ENCODE measurements around the gene STX11.

STX11 gene

DNA sequence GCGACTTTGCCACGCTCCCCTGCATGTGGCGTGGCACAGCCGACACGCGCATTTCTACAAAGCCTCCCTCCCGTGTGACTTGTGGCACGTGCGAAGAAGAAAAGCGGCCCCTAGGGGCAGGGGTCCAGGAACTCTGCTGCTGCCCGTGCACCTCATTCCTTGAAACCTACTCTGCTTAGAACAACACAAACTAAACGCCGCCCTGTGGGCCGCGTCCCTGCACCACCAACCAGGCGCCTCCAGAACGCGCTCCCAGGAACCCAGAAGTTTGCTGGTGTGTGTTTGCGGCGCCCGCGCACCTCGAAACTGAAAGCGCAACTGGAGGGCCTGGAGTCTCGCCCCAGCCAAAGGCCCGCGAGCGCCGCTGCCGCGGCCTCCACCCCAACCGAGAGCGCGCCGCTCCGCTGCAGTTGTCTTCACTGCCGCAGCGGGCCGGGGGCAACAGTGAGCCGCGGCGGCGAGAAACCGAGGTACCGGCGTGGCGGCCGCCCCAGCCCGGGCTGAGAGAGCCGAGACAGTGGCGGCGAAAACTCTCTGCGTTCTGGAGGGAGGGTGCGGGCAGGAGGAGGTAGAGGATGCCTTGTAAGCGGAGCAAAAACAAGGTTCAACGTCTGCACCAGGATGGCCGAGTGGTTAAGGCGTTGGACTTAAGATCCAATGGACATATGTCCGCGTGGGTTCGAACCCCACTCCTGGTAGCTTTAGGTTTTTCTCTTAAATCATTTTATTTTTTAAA, 65.8 kb downstream of the STX11 start:
- peak; percentile 92 for DNase-seq

DNA sequence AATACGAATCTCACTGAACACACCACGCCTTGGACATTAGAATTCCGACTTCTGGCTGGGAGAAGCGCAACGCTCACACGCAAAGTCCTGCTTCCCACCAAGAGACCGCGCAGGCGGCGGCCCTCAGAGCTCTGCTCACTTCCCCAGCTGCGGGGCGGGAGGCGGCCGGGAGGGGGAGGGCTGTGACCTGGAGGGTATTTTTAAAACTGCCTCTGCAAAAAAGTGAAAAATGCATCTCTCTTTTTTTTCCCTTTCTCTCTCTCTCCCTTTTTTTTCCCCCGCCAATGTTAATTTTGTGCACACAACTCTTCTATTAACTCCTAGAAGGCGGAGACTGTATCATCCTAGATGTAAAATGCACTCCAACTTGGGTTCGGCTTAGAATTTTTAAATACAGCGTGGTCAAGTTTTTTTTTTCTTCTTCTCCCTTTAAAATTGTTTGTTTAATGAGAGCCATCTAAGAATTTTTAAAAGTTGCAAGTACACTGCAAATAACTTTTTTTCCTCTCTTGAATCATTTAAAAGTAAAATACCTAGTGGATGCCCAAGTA, 66.4 kb downstream of the STX11 start:
- no peak for DNase-seq

DNA sequence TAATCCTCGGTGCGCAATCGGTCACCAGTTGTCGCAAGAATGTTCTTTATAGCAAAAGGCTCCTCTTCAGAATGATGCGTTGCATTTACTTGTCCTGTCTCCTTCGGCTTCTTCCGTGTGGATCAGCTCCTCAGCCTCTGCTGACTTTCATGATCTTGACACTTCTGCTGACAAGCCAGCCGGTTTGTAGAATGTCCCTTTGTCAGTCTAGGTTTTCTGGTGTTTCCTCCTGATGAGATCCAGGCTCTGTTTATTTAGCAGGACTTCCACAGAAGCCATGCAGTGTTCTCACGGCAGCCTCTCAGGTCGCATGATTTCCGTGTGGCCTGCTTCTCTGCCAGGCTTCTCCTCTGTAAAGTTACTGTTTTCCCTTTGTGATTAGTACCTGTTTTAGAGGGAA, 66.9 kb downstream of the STX11 start:
- no peak for DNase-seq

DNA sequence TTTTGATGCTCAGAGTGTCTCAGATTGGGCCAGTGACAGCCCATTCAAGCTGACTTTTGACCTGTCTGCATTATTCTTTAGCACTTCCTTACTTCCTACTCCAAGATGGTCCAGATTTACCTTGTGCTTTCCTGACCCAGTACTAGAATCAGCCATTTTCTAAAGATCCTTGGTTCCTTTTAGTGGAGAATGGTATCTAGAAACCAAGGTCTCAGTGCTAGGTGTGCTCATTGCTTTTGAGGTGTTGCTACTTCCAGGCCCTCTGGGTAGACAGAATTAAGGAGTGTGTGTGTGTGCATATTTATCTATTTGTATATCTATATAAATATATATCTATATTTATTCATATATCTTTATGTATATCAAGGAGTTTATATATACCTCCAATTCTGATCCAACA, 67.5 kb downstream of the STX11 start:
- no peak for DNase-seq

DNA sequence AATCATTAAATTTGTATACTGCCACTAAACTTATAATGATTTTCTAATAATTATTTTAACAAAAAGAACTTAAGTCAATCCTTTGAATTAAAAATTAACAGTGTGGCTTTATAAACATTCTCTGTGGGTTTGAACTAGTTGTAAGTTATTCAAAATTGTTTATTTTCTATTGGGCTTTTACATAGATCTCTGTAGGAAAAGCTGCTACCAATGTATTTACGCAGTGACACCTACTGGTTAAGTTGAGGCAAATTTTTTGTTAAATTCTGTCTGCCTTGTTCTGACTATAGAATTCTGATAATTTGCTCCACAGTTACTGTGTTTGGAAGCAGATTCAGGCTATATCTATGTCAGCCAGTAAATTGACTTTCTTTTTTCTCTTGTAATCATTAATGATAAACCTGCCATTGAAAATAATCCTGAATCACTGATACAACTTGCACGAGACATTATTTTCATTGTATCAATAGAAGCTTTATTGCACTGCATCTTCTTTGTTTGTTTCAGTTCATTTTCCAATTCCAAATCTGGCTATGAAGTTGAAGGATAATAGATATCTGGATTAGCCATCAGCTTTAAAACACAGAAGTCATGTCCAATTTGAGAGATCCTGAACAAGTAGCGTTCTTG, 68.9 kb downstream of the STX11 start:
- peak; percentile 72 for DNase-seq

DNA sequence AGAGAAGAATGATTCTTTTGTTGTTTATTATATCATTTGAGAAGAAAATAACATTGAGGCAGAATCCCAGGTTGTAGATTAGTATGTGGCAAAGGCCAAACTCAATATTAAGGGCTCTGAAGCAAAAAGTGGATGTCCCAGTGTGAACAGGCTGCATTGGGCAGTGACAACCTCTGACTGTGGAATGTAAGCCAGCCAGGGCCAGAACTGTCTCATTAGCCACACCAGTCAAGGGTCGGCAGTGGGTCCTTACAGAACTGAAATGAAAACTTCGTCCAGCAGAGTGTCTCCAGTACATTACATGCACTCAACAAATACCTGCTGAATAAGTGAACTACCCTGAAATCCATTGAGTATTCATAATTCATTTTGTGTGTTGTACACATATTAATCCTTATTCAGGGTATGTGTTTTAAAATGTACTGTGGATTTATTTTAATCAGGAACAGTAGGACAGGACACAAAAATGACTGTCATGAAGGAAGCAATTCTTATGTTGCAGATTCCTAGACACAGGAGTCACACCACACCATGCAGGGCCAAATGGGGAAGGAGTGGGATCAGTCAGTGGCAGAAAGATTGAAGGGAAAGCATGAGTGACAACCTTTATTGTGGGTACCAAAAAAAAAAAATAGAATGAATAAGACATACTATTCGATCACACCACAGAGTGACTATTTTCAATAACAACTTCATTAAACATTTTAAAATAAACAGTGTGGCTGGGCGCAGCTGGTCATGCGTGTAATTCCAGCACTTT, 69.9 kb downstream of the STX11 start:
- no peak for DNase-seq

DNA sequence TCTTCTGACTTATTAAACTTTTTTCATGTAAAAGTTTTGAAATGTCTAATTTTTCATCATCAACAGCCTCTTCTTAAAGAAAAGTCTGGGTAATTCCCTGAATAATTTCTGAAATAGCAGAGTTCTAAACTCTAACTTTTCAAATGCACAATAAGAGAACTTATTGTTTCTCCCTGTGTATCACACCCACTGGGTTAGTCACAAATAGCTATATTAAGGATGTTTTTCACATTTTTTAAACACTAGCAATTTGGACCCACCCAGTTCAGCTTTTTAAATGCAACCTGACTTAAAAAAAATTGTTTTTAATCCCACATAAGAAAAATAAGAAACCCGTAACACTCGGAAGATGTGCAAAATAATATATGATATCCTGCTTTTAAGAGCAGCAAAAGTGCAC, 73.4 kb downstream of the STX11 start:
- DNase-seq: no peak

DNA sequence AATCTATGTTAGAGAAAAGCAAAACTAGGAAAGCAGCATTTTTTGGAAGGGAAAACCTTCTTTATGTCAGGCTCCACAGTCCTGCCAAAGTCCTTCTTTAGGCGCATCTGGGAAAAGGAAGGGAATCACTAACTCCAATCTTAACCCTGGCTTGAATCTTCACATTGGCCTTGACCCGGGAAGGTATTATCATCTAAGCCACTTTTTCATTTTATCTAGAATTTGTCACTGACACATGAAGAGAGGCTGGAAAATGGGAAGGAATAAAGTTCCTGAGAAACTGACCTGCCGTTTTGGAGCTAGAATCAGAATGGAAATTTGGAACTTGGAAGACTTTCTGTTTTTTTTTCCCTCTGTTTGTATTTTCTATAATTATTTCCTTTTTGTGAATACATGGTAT, 81.4 kb downstream of the STX11 start:
- DNase-seq: no peak

DNA sequence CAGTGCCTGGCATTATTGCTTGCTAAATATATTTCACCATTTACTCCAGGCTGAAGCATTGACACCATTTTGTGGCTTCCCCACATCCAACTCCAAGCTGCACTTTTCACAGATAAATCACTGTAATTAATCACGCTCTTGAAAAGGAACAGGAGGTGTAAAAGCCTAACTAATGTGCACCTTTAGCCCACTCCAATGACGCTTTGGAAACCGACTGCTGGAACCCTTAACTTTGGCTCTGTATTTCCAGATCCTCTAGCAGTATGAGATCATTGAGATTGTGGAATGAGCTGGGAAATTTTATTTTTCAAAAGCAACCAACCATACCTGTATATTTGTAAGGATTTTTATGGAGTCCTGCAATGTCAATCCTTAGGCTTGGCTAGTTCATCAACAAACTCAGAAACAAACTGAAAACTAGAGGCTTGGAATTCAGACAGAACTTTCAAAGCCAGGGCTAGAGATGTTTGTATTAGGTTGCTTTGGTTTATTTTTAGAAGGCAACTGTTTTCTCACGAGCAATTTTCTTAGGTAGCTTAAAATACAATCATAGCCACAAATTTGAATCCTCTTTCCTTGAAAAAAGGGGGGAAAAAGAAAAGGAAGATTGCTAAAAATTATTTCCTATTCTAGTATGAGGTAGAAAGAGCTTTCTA, 82.0 kb downstream of the STX11 start:
- no peak for DNase-seq

DNA sequence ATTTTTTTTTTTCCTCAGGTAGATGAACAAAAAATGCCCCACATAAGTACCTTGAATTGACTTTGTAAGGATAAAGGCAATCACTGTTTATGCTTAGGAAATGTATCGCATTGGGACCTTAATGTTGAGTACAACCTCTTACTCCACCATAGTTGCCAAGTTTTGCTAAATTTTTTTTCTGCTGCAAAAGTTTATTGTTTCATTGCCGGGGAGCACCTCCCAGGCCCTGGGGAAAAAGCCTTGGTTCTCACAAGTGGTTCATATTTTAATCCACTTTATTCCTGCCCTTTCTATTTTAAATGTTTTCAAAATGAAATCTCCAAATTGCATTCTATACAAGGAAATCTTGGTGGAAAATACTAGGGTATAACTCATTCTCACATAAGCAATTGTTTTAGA, 82.5 kb downstream of the STX11 start:
- no peak for DNase-seq

DNA sequence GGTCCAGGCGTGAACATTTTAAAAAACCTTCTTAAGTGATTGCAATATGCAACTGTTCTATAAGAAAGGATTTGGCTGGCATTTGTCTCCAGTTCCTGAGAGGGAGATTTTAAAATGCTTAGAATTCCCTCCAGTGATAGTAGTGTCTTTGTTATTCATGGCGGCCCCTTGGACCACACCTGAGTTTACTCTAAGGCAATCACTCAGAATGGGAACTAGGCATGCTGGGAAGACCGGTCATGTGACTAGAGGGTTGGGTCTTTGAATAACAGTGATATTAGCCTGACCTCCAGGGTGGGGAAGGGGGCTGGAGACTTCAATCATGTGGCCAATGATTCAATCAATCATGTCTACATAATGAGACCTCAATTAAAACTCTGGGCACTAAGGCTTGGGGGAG, 84.1 kb downstream of the STX11 start:
- no peak for DNase-seq

DNA sequence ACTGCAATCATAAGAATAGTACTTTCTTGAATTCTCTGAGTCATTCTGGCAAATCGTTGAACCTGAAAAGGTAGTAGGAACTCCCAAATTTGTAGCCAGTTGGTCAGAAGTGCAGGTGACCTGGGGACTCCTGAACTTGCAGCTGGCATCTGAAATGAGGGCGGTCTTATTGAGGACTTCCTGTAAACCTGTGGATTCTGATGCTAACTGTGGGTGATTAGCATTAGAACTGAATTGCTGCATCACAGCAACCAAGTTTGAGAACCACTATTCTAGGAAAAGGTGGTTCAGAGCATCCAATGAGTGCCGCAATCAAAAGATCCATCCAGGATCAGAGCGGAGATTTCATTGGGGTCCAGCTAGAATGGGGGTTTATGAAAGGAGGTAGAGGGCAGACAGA, 84.6 kb downstream of the STX11 start:
- DNase-seq: no peak

Measured in MV-4-11 (cell line).